Thymus (tissue), 11 donors: ENCODE results near the gene MDGA2. TPM values are rescaled to one million over a fixed set of nuclear protein-coding genes. Genes with fewer than 3 reads are reported as not detected.

ENCODE experiments used
- DNase-seq, 9 donors: peaks; one replicate each; pipeline ENCODE4 v3.0.0-alpha.2; 2013; ENCODE audit warnings: low spot score in 9 of 9, low read depth in 6 of 9, missing footprints in 1 of 9
- H3K27ac ChIP-seq, 2 donors: one replicate each; pipeline ENCODE4 v1.5.1; 2013; ENCODE audit warnings: control low read depth in 1 of 2, low read depth in 1 of 2, low read length in 1 of 2, mild to moderate bottlenecking in 1 of 2, moderate library complexity in 1 of 2
- H3K27me3 ChIP-seq, 2 donors: one replicate each; pipeline ENCODE4 v1.5.1; 2013; ENCODE audit warnings: low read length in 1 of 2; ENCODE audit not compliant: control insufficient read depth in 2 of 2, insufficient read depth in 1 of 2
- H3K36me3 ChIP-seq, 2 donors: one replicate each; pipeline ENCODE4 v1.5.1; 2013; ENCODE audit warnings: low read length in 1 of 2, mild to moderate bottlenecking in 1 of 2, moderate library complexity in 1 of 2; ENCODE audit not compliant: control insufficient read depth in 2 of 2, insufficient read depth in 2 of 2
- H3K4me1 ChIP-seq, 2 donors: one replicate each; pipeline ENCODE4 v1.5.1; 2013; ENCODE audit warnings: low read length in 2 of 2; ENCODE audit not compliant: control insufficient read depth in 2 of 2, insufficient read depth in 2 of 2
- H3K4me3 ChIP-seq, 2 donors: one replicate each; pipeline ENCODE4 v1.5.1; 2013; ENCODE audit warnings: low read length in 2 of 2, control low read depth in 1 of 2, mild to moderate bottlenecking in 1 of 2
- H3K9me3 ChIP-seq, 2 donors: one replicate each; pipeline ENCODE4 v1.5.1; 2013; ENCODE audit warnings: low read length in 1 of 2, mild to moderate bottlenecking in 1 of 2; ENCODE audit not compliant: control insufficient read depth in 2 of 2, insufficient read depth in 1 of 2
- WGBS: extraction: QIAGEN DNeasy Blood & Tissue Kit; methylation state at CpG from one replicate; pipeline ENCODE4 v1.1.7; 2013; 5-methylcytosine and 5-hydroxymethylcytosine counted together
- polyA plus RNA-seq: library from polyadenylated mRNA; stranded (reverse); fragments of 200-250 nt; gene quantifications from one replicate; pipeline ENCODE4 v1.2.3, GENCODE V29; 2013
- total RNA-seq: library from RNA; stranded (reverse); fragments of 120-200 nt; gene quantifications from one replicate; pipeline ENCODE4 v1.2.4, GENCODE V29; 2013
- donor health status: healthy.

The MDGA2 gene
- total and polyA plus RNA-seq, 2 donors = 0.02 to 0.09 TPM

GRCh38 chr14:46819117-46819516 is 856.3 kb downstream of the MDGA2 start:
- H3K36me3 ChIP-seq = no peaks in the 10 kb centered on the region
- DNase-seq = no peak
- WGBS = 90% methylated on average over 9 of the region's 9 CpGs
- no peaks in the 10 kb centered on the region for H3K4me1 ChIP-seq
- no peak overlapping the region for H3K27ac ChIP-seq
- H3K9me3 ChIP-seq = peaks cover 0 to 3% of the 10 kb centered on the region in 2 donors
- no peaks in the 10 kb centered on the region for H3K27me3 ChIP-seq
- no peak overlapping the region for H3K4me3 ChIP-seq

- Histone ChIP-seq H3K4me1 (no peaks in the 10 kb centered on the region), H3K4me3 (no peak overlapping the region), H3K27ac (no peak overlapping the region), H3K9me3 (peaks cover 0 to 3% of the 10 kb centered on the region in 2 donors), H3K36me3 (no peaks in the 10 kb centered on the region), H3K27me3 (no peaks in the 10 kb centered on the region)
- WGBS = 96% methylated on average over 1 of the region's 1 CpG
- DNase-seq = no peak
Measured at GRCh38 chr14:46818147-46818546, 857.3 kb downstream of the MDGA2 start.

- no peaks in the 10 kb centered on the region for H3K36me3 ChIP-seq
- DNase-seq = no peak
- H3K27ac ChIP-seq = no peak overlapping the region
- H3K27me3 ChIP-seq = no peaks in the 10 kb centered on the region
- H3K4me3 ChIP-seq = no peak overlapping the region
- no peaks in the 10 kb centered on the region for H3K9me3 ChIP-seq
- no peaks in the 10 kb centered on the region for H3K4me1 ChIP-seq
Measured at GRCh38 chr14:46793144-46793543, 882.3 kb downstream of the MDGA2 start.
